Hematopoietic multipotent progenitor cell treated with erythropoietin and hydrocortisone succinate and interleukin-3 and kit ligand, for 6 days (in vitro differentiated cells): ENCODE measurements around the gene MFSD12.

Experiments used
- DNase-seq: peaks from one replicate; pipeline ENCODE4 v3.0.0-alpha.2; 2015

MFSD12 gene

DNA sequence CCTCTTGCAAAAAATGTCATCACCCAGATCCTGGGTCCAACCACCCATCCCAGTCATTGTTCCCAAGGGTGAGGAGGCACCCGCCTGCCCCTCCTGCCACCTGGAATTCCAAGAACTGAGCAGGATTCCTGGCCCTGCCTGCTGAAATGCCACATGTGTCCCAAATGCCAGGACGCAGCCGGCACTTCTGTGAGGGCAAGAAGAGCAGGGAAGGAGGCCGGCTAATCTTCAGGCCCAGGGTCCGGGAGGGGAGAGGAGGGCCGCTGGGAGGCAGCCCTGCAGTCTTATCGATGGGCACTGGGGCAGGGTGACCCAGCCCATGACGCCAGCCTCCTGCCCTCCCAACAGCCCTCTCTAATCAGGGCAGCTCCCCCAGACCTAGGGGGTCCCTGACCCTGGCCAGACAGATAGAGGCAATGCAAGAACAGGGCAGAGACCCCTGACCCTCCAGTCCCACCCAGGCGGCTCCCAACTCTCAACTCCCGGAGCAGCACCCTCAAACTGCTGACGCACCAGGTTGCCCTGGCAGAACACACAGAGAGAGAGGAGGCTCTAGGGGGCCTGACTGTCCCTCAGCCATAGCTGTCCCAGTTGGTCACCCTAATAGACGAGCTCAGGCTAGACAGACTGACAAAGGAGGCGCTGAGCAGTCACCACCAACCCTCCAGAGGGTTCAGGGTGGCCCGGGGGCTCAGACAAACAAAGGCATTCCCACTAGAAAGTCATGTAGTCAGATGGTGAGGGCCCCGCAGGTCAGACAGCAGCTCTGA is 1.5 kb downstream of the MFSD12 start:
- DNase-seq, result peak; percentile 49

DNA sequence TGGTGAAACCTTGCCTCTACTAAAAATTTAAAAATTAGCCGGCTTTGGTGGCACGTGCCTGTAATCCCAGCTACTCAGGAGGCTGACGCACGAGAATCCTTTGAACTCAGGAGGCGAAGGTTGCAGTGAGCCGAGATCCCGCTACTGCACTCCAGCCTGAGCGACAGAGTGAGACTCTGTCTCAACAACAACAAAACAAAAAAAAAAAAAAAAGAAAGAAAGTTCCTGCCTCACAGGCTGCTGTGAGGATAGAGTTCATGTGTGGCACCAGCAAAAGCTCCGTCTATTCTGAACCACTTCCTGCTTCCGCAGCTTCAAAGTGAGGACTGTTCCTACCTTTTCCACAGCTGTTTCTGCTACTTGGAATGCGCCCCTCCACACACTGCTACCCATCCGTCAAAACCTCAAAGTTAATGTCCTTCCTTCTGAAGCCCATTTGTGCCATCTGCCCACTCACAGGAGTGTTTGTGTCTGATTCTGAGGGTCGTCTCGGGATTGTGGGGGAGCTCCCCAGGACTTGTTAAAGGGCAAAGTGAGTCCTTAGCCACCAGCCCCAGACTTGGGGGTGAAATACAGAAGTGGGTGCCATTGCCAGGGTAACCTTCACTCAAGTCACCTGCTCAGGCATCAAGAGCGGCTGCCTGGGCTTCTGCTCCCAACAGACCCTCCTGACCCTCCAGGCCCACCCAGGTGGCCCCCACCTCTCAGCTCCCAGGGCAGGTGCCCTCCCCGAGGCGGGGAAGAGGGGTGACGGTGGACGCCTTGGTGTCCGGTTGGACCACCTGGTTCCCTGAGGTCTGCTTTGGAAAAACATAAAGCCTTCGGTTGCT is 2.9 kb downstream of the MFSD12 start:
- DNase-seq, result no peak

DNA sequence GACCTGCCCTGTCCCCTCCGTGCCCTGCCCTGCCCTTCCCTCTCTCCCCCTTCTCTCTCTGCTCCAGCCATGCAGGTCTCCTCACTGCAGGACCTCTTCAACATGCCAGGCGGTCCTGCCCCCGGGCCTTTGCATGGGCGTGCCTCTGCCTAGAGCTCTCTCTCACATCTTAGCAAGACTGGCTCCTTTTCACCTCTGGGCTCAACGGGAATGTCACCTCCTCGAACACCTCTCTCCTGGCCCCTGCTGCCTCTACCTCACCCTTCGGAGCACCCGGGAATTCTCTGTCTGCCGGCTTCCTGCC is 5.6 kb downstream of the MFSD12 start:
- DNase-seq, result no peak

DNA sequence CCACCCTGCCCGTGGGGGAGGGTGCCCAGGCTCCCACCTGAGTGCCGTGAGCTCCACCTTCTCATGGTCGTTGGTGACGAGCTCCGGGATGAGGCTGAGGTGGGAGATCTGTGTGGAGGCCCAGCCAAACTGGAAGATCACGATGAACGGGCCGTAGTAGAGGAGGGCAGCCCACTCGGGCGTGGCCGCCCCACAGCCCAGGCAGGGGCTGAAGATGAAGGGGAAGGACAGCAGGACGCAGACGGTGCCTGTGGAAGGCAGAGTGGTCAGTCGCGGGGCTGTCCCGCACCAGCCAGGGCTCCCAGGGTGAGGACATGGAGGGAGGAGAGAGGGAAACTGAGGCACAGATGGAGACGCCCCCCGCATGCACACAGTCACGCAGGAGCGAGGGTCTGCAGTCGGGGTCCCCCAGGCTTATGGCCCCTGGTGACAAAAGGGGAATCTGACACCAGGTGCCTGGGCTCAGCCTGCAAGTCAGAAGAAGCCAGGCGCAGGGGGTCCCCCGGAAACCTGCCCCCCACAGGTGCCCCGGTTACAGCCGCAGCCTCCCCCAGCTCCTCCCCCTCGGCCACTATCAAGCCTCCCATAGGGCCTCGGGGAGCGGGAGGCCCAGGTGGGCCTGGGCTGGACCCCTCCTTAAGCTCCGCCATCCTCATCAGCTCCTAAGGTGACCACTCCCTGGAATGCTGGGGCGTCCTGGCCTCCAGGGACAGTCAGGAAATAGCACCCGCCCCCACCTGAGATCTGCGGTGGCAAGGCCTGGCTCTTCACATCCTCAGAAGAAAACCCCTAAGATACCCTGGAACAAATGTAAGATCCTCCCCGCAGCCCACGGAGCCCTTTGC is 6.2 kb downstream of the MFSD12 start:
- no peak for DNase-seq

DNA sequence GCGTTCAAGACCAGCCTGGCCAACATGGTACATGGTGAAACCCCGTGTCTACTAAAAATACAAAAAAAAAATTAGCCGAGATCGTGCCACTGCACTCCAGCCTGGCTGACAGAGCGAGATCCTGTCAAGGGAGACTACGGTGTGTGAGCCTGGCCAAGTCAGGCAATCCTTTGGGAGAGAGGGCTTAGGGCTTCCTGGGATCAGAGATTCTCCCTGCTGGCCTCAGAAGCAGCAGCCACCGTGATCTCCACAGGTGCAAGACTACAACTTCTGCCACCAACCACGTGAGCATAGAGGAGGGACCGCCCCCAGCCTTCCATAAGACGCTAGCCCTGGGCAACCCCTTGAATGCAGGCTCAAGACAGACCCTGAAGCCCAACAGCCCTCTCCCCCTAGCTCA is 7.6 kb downstream of the MFSD12 start:
- no peak for DNase-seq

DNA sequence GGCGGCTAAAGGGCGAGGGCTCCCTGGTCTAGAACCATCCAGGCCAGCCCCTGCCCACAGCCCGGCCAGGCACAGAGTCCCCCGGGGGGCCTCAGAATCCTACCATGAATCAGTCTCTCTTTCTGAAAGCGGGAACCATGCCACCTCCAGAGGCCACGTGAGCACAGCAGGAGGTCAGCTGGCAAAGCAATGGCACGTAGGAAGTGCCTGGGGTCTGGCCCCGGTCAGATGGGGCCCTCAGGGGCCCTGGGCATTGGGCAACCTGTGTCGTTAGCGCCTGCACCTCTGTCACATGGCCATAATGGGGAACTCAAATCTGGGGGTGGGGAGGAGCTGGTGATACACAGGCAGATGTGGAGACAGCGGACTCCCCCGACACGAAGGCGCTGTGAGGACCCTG is 8.8 kb downstream of the MFSD12 start:
- DNase-seq, result peak; percentile 60

DNA sequence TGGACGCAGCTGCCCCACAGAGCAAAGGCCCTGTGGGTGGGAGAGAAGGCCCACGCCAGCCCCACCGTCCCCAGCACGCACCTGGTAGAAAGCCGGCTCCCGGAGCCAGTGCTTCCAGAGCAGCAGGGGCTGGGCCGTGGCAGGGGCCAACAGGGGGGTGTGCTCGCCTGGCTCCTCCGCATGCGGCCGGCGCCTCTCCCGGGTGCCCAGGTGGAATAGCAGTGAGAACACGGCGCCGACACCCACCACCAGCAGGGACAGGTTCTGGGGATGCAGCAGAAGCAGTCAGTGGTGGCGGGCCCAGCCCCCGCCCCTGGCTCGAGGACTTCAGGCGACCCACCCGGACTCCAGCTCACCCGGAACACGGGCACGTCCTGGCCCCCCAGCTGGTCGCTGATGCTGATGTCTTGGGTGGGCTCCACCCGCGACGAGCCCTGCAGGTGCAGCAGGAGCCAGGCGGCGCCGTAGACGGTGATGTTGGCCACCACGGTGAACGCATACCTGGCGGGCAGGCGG is 9.6 kb downstream of the MFSD12 start:
- no peak for DNase-seq

DNA sequence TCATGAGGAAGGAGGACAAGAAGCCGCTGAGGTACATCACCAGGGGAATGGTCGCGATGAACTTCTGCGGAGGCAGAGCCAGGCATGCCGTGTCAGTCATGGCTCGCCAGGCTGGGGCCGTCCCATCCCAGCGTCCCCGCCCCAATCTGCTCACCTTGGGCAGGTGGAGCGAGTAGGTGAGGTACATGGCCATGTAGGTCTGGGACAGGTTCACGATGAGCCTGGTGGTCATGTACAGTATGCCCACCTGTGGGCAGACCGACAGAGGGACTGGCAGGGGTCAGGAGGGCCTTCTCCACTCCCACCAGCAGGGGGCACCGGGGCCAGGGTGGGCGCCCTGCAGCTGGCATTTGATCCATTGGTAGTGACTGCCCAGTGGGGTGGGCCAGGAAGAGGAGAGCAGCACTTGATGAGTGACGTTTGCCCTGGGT is 10.1 kb downstream of the MFSD12 start:
- DNase-seq, result peak; percentile 52

DNA sequence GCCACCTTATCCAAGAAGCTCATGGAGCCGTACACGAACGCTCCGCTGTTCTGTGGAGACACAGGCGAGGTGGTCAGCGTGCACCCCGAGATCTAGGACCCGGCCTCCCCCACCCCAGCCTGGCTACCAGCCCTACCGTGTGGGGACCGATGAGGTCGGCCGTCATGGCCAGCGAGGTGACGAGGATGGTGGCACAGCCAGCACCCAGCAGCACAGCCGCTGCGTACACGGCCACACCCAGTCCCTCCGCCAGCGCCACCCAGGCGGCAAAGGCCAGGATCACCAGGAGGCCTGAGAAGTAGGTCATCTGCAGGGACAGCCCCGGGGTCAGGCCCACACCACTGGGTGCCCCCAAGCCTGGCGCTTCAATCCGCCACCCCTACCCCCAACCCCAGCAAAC is 11.3 kb downstream of the MFSD12 start:
- DNase-seq, result no peak

DNA sequence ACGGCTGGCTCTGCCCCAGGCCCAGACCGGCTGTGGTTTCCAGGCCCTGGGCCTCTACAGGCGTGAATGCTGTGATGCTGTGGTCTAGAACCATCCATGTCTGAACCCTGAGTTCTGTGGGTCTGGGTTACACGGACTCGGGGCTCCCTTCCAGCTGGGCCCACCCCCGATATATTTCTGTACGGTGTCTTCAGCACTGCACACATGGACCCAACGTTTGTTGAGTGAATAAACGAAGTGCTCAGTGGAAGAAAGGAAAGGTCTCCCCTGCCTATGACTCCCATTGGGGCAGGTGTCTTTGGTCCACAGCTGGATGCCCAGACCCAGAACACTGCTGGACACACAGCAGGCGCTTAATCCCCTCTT is 11.7 kb downstream of the MFSD12 start:
- no peak for DNase-seq

DNA sequence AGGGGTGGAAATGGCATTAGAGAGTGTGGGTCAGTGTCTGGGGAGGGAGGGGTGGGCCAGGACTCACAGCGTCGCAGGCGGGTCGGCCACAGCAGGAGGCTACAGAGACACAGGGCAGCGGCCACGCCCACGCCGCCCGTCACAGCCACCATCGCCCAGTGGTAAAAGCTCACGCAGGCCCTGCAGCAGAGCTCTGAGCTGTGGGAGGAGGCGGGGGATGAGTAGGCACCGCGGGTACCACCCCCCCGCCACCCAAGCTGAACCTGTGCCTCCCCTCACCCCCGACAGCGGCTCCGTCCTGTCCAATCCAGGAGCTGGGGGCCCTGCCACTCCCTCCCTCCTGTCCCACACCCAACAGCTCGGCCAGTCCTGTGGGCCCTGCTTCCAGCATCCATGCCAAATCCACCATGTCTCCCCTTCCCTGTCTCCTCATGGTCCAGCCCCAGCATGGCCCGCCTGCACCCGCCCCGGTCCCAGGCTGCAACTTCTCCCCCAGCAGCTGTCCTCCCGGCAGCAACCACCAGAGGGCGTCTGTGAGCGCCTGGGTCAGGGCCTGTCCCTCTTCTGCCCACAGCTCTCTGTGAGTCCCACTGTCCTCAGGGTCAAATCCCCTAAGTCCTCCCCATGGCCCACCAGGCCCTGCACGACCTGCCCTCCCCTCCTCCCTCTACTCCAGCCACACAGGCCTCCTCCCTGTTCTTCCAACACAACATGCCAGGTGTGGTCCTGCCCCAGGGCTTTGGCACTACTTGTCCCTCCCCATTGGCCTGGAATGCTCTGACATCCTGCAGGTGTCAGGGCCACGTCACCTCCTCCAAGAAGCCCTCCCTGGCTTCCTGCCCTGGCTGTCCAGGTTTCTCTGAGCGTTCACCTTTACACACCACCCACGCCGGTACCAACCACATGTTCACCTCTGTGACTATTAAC is 12.4 kb downstream of the MFSD12 start:
- DNase-seq, result peak; percentile 74

DNA sequence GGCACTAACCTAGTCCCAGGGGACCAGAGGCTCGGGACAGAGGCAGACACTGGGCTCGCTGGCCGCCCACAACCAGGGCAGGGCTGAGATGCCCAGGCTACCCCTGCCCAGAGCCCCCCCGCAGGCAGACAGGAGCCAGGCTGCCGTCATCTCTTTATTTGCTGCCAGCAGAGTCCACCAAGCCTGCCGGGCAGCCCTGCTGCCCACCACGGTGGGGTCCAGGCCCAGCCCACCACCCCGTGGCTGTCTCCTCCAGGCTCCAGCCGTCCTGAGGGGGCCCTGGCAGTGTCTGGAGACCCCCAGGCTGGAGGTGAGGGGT is 13.4 kb downstream of the MFSD12 start:
- no peak for DNase-seq

DNA sequence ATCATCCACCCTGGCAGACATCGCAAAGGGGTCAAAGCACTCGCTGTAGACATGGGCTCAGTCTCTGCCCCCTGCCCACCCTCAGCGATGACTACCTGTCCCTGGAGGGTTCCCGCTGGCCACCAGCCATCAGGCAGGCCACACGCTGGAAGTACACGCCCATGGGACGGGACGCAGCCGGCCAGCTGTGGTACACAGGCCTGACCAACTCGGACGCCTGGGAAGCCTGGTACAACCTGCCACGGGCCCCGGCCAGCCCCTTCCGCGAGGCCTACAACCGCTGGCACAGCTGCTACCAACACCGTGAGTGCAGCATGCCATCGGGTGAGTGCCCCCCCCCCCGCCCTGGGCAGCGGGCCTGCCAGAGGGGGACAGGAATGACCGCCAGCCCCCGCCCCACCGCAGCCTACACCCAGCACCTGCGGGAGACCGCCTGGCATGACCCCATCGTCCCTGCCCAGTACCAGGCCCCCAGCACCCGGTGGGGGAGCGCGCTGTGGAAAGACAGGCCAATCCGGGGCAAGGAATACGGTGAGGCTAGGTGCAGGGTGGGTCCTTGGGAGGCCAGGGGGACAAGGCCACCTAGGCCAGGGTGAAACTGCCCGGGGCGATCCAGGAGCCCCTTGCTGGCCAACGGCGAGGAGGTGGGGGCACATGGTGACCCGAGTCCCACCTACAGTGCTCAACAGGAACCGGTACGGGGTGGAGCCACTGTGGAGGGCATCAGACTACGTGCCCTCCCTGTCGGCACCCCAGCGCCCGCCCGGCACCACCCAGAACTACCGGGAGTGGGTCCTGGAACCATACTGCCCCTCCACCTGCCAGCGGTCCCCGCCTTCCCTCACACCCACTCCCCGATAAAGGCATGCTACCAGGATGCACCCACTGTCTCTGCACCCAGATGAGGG is 14.0 kb downstream of the MFSD12 start:
- no peak for DNase-seq

DNA sequence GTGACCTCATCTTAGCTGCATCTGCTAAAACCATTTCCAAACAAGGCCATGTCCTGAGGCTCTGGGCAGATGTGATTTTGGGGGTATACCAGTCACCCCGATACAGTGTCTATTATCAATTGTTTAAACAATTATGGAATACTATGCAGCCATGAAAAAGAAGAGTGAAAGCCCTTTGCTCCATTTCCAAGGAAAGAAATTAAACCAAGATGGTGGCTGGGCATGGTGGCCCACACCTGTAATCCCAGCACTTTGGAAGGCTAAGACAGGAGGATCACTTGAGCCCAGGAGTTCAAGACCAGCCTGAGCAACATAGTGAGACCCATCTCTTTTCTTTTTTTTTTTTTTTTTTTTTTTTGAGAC is 17.6 kb downstream of the MFSD12 start:
- DNase-seq, result no peak

DNA sequence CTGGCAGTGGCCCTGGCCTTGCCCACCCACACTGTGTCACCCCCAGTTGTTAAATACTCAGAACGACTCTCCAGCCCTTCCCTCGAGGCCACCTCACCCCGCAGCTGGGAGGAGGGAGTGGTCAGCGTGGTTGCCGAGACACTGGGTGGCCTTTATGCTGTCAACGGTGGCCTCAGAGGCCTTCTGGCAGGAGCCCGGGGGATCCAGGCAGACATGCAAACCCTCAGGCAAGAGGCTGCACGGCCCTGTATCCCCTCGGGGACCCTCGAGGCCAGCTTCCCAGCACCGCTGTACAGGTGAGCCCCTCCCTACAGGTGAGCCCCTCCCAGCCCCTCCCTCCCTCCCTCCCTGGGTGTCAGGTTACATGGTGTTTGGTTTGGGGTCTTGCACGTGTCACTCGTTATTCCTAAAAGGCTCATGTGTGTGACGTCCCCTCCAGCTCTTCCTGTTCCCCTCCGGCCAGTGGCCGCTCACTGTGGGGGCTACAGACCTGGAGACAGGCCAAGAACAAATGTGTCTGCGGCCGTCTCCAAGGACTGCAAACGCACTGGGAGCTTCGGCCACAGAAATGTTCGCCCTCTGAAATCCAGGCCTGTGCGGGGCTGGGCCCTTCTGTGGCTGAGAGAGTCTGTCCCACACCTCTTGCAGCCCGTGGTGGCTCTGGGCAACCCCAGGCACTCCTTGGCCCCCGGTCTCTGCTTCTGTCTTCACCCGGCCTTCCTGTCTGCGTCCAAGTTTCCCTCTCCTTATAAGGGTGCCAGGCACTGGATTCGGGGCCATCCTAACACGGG is 18.2 kb downstream of the MFSD12 start, which contains the start of gene TEKTIP1:
TEKTIP1 (plus strand) TSS at position 210 of the 791 bp plus-strand sequence; CDS start at position 214, 4 bp downstream.
- no peak for DNase-seq

DNA sequence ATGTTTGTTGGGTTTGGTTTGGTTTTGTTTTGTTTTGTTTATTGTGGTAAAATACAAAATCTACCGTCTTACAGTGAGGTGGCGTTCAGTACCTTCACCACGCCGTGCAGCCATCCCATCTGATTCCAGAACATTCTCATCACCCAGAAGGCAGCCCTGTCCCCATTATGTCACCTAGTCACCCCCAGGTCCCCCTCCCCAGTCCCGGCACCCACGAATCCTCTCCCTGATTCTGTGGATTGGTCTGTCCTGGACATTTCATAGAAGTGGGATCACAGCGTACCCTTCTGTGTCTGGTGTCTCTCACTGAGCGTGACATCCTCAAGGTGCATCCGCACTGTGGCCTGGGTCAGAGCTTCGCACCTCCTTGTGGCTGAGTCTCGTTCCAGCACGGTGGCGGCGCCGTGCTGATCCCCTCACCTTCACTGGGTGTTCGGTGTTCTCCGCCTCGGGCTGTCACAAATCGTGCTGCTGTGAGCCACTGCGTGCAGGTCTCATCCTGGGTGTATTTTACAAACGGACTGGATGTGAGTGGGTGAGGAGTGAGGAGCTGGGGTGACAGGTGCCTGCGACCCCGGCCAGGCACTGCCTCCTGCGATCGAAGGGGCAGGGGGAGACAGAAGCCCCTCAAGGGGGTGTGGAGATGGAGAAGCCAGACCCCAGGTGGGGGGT is 19.0 kb downstream of the MFSD12 start:
- DNase-seq, result no peak

DNA sequence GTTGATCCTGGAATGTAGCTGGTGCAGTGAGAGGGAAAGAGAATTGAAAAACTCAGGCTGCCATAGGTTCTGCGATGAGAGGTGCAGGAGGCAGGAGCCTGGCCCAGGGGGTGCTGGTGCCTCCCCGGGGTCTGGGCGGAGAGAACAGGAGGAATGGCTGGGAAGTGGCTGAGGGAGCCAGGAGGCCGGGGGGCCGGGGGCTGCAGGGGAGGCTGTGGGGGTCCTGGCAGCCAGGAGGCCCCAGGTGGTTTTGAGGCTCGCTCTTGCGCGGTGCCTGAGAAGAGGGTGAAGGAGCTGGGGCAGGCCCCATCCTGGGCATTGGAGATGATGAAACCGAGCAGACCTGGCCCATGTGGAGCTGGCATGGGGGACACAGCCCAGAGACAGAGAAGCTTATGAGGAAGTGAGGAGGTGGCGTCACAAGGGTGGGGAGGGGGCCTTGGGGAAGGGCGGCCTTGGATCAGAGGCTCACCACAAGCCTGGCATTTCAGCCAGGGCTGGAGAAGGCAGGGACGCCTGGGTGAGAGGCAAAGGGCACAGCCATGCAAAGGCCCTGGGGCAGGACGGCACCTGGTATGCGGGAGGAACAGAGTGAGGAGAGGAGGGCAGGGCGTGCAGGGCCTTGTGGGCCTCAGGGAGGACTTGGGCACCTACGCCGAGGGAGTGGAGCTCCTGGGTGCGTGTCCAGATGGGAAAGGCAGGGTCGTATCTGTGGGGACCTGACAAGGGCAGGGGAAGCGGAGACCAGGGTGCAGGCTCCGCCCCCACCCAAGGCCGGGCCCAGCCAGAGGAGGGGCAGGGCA is 19.7 kb downstream of the MFSD12 start:
- DNase-seq, result no peak

DNA sequence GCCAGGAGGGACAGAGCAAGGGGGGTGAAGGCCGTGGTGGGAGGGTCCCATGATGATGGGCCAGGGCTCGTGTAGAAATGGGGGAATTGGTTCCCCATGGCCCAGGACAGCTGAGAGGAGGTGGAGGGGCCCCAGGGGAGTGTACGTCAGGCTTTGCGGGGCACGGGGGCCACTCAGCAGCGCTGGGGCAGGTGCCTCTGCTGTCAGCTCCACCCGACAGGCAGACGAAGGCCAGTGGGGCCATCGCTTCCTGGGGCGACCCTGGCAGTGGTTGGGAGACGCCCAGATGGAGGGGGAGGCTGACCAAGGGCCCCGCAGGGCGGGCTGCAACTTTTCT is 20.3 kb downstream of the MFSD12 start:
- no peak for DNase-seq
